ENCODE results near the gene HEMK1.

HEMK1 gene

GRCh38 chr3:50525987-50526386, 43.3 kb upstream of the HEMK1 start:
- no peak for TF ChIP-seq ZFX (IDR thresholded peaks at IDR 0.05)
- TF ChIP-seq CTCF (conservative IDR thresholded peaks at IDR 0.05) = no peak
- H3K27ac ChIP-seq = no peak overlapping the region

GRCh38 chr3:50530001-50530970, 39.0 kb upstream of the HEMK1 start:
- no peak overlapping the region for H3K27ac ChIP-seq
- TF ChIP-seq CTCF (conservative IDR thresholded peaks at IDR 0.05) = no peak
- TF ChIP-seq ZFX (IDR thresholded peaks at IDR 0.05) = no peak

GRCh38 chr3:50531201-50531600, 38.1 kb upstream of the HEMK1 start:
- TF ChIP-seq CTCF (conservative IDR thresholded peaks at IDR 0.05) = no peak
- TF ChIP-seq ZFX (IDR thresholded peaks at IDR 0.05) = no peak
- H3K27ac ChIP-seq = no peak overlapping the region

- TF ChIP-seq CTCF (conservative IDR thresholded peaks at IDR 0.05) = no peak
- TF ChIP-seq ZFX (IDR thresholded peaks at IDR 0.05) = no peak
- H3K27ac ChIP-seq = no peak overlapping the region
These were observed 37.1 kb upstream of the HEMK1 start for GRCh38 chr3:50532062-50532705.

- no peak overlapping the region for H3K27ac ChIP-seq
- TF ChIP-seq ZFX (IDR thresholded peaks at IDR 0.05) (no peak), CTCF (conservative IDR thresholded peaks at IDR 0.05) (no peak)
These were observed 36.0 kb upstream of the HEMK1 start for GRCh38 chr3:50533316-50533715.

GRCh38 chr3:50533807-50534461, 35.4 kb upstream of the HEMK1 start:
- no peak overlapping the region for H3K27ac ChIP-seq
- no peak for TF ChIP-seq CTCF (conservative IDR thresholded peaks at IDR 0.05)
- TF ChIP-seq ZFX (IDR thresholded peaks at IDR 0.05) = no peak
